HepG2 (cell line): ENCODE results near the gene SMYD4. TPM values are rescaled to one million over a fixed set of nuclear protein-coding genes. Genes with fewer than 3 reads are reported as not detected.

ENCODE experiments used
- ATF7 ChIP-seq, 2 experiments: fragments of 450-650 bp in 1 of 2; sonication (generic) in 1 of 2; formaldehyde crosslinking in 1 of 2; IDR thresholded peaks; 2 replicates each; pipeline versions ENCODE4 v1.4.0 to v1.6.1; 2016 to 2020; ENCODE audit warnings: antibody characterized with exemption in 1 of 2, mild to moderate bottlenecking in 1 of 2, missing genetic modification reagents in 1 of 2
- ATM ChIP-seq: fragments of 450-650 bp; IDR thresholded peaks from 2 replicates; pipeline ENCODE4 v1.7.1; 2017; ENCODE audit warnings: mild to moderate bottlenecking, borderline replicate concordance
- CBFB ChIP-seq: sonication (generic); formaldehyde crosslinking; IDR thresholded peaks from 2 replicates; pipeline ENCODE4 v1.4.0; 2020; ENCODE audit warnings: missing genetic modification reagents
- DR1 ChIP-seq: sonication (generic); formaldehyde crosslinking; IDR thresholded peaks from 2 replicates; pipeline ENCODE4 v1.8.0; 2021; ENCODE audit warnings: mild to moderate bottlenecking, missing genetic modification reagents, inconsistent platforms
- ELF3 ChIP-seq: IDR thresholded peaks from 2 replicates; pipeline ENCODE4 v1.6.1; 2016; ENCODE audit warnings: missing genetic modification reagents, missing compliant biosample characterization
- GATAD1 ChIP-seq: IDR thresholded peaks from 2 replicates; pipeline ENCODE4 v1.6.1; 2016; ENCODE audit warnings: missing genetic modification reagents, missing compliant biosample characterization
- HNRNPL ChIP-seq: fragments of 200-400 bp; formaldehyde crosslinking; IDR thresholded peaks from 2 replicates; pipeline ENCODE4 v1.6.1; 2017; ENCODE audit warnings: mild to moderate bottlenecking, low read depth, low read length
- IKZF4 ChIP-seq: sonication (generic); formaldehyde crosslinking; IDR thresholded peaks from 2 replicates; pipeline ENCODE4 v1.5.1; 2020; ENCODE audit warnings: borderline replicate concordance, mild to moderate bottlenecking, low read depth, missing genetic modification reagents; ENCODE audit errors: not compliant biosample characterization
- ISX ChIP-seq: sonication (generic); formaldehyde crosslinking; conservative IDR thresholded peaks from 2 replicates; pipeline ENCODE4 v1.5.0; 2020; ENCODE audit warnings: missing genetic modification reagents
- MZF1 ChIP-seq: sonication (generic); formaldehyde crosslinking; IDR thresholded peaks from 2 replicates; pipeline ENCODE4 v1.8.1; 2023; ENCODE audit warnings: mild to moderate bottlenecking, missing genetic modification reagents, borderline replicate concordance
- PHF8 ChIP-seq: sonication (generic); formaldehyde crosslinking; IDR thresholded peaks from 2 replicates; pipeline ENCODE4 v1.5.0; 2020; ENCODE audit warnings: missing genetic modification reagents
- TERF1 ChIP-seq: sonication (generic); formaldehyde crosslinking; IDR thresholded peaks from 2 replicates; pipeline ENCODE4 v1.8.0; 2022; ENCODE audit warnings: mild to moderate bottlenecking, missing genetic modification reagents, moderate library complexity
- ZNF253 ChIP-seq: sonication (generic); formaldehyde crosslinking; IDR thresholded peaks from 2 replicates; pipeline ENCODE4 v1.8.0; 2022; ENCODE audit warnings: mild to moderate bottlenecking, missing genetic modification reagents, borderline replicate concordance
- ZNF331 ChIP-seq: sonication (generic); formaldehyde crosslinking; IDR thresholded peaks from 2 replicates; pipeline ENCODE4 v1.4.0; 2020; ENCODE audit warnings: missing genetic modification reagents
- ZNF724P ChIP-seq: sonication (generic); formaldehyde crosslinking; IDR thresholded peaks from 2 replicates; pipeline ENCODE4 v1.8.0; 2022; ENCODE audit warnings: missing genetic modification reagents, borderline replicate concordance
- ZNF75D ChIP-seq: sonication (generic); formaldehyde crosslinking; IDR thresholded peaks from 2 replicates; pipeline ENCODE4 v1.8.1; 2023; ENCODE audit warnings: missing genetic modification reagents, mild to moderate bottlenecking, borderline replicate concordance
- polyA plus RNA-seq, 8 experiments: library from polyadenylated mRNA; depleted of rRNA in 3 of 8; stranded (reverse) in 7 of 8; unstranded in 1 of 8; fragments of >200 nt; fragmentation: Illumina TruSeq in 4 of 8; extraction: Trizol in 4 of 8; gene quantifications; 2 replicates each; pipeline versions ENCODE4 v1.2.1 to v1.2.3, GENCODE V29; 2011 to 2016; ENCODE audit warnings: low read depth in 4 of 8, missing spikeins in 1 of 8, mixed read lengths in 1 of 8; ENCODE audit not compliant: insufficient read depth in 1 of 8
- total RNA-seq, 5 experiments: library from RNA; depleted of rRNA; stranded (reverse); fragments of >200 nt; fragmentation: Illumina TruSeq; extraction: Trizol; gene quantifications; 2 replicates each; pipeline ENCODE4 v1.2.3, GENCODE V29; 2016; ENCODE audit warnings: low read depth in 1 of 5
- TF ChIP-seq, protein P1 (sequence below): sonication (generic); formaldehyde crosslinking; IDR thresholded peaks from 2 replicates; pipeline ENCODE4 v1.4.0; 2020; ENCODE audit warnings: missing genetic modification reagents, borderline replicate concordance
- TF ChIP-seq, protein P2 (sequence below): fragments of 450-650 bp; IDR thresholded peaks from 2 replicates; pipeline ENCODE4 v1.6.1; 2017; ENCODE audit warnings: mild to moderate bottlenecking

The SMYD4 gene
- total and polyA plus RNA-seq, 2 of the 13 experiments (the other 11 are each of a cell fraction or from before 2014, with no cell fraction given), result 7.4 to 11.3 TPM

- TF ChIP-seq ELF3 (CRISPR knock-in tag), result peak; percentile 67; the same call in 1 of the 2 replicates
- TF ChIP-seq ATF7 (IDR thresholded peaks at IDR 0.05), result no peak
- TF ChIP-seq ATF7 (CRISPR knock-in tag; IDR thresholded peaks at IDR 0.05), result peak; percentile 50; the same call in 1 of the 2 replicates
- TF ChIP-seq ZNF253 (CRISPR knock-in tag), result no peak
- TF ChIP-seq GATAD1 (CRISPR knock-in tag), result peak; percentile 76
- no peak for TF ChIP-seq ATM
- no peak for TF ChIP-seq ZNF75D (CRISPR knock-in tag)
- TF ChIP-seq, protein P1, sequence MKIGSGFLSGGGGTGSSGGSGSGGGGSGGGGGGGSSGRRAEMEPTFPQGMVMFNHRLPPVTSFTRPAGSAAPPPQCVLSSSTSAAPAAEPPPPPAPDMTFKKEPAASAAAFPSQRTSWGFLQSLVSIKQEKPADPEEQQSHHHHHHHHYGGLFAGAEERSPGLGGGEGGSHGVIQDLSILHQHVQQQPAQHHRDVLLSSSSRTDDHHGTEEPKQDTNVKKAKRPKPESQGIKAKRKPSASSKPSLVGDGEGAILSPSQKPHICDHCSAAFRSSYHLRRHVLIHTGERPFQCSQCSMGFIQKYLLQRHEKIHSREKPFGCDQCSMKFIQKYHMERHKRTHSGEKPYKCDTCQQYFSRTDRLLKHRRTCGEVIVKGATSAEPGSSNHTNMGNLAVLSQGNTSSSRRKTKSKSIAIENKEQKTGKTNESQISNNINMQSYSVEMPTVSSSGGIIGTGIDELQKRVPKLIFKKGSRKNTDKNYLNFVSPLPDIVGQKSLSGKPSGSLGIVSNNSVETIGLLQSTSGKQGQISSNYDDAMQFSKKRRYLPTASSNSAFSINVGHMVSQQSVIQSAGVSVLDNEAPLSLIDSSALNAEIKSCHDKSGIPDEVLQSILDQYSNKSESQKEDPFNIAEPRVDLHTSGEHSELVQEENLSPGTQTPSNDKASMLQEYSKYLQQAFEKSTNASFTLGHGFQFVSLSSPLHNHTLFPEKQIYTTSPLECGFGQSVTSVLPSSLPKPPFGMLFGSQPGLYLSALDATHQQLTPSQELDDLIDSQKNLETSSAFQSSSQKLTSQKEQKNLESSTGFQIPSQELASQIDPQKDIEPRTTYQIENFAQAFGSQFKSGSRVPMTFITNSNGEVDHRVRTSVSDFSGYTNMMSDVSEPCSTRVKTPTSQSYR (CRISPR knock-in tag), result peak; percentile 97
- no peak for TF ChIP-seq TERF1 (CRISPR knock-in tag)
- TF ChIP-seq, protein P2, sequence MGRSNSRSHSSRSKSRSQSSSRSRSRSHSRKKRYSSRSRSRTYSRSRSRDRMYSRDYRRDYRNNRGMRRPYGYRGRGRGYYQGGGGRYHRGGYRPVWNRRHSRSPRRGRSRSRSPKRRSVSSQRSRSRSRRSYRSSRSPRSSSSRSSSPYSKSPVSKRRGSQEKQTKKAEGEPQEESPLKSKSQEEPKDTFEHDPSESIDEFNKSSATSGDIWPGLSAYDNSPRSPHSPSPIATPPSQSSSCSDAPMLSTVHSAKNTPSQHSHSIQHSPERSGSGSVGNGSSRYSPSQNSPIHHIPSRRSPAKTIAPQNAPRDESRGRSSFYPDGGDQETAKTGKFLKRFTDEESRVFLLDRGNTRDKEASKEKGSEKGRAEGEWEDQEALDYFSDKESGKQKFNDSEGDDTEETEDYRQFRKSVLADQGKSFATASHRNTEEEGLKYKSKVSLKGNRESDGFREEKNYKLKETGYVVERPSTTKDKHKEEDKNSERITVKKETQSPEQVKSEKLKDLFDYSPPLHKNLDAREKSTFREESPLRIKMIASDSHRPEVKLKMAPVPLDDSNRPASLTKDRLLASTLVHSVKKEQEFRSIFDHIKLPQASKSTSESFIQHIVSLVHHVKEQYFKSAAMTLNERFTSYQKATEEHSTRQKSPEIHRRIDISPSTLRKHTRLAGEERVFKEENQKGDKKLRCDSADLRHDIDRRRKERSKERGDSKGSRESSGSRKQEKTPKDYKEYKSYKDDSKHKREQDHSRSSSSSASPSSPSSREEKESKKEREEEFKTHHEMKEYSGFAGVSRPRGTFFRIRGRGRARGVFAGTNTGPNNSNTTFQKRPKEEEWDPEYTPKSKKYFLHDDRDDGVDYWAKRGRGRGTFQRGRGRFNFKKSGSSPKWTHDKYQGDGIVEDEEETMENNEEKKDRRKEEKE, result no peak
- TF ChIP-seq IKZF4 (CRISPR knock-in tag), result no peak
- TF ChIP-seq ISX (CRISPR knock-in tag), result no peak; the same call in 1 of the 2 replicates
- peak; percentile 85 for TF ChIP-seq CBFB (CRISPR knock-in tag)
- peak; percentile 33; the same call in 1 of the 2 replicates for TF ChIP-seq PHF8 (CRISPR knock-in tag)
- peak; percentile 97 for TF ChIP-seq HNRNPL
- peak; percentile 60; the same call in 1 of the 2 replicates for TF ChIP-seq MZF1 (CRISPR knock-in tag)
- peak; percentile 18; the same call in 1 of the 2 replicates for TF ChIP-seq DR1 (CRISPR knock-in tag)
- TF ChIP-seq ZNF331 (CRISPR knock-in tag), result peak; percentile 81
- TF ChIP-seq ZNF724P (CRISPR knock-in tag), result 0 out of 2 replicates have a peak, but pooled peaks have one; percentile 4
These were observed 93.1 kb downstream of the SMYD4 start (continued) for GRCh38 chr17:1736348-1737281.
